ENCODE data around the gene CYB5R3. TPM values are rescaled to one million over a fixed set of nuclear protein-coding genes. Genes with fewer than 3 reads are reported as not detected.

CYB5R3 gene
- total RNA-seq, 1 donor from 2014 or later: 105 TPM

DNA sequence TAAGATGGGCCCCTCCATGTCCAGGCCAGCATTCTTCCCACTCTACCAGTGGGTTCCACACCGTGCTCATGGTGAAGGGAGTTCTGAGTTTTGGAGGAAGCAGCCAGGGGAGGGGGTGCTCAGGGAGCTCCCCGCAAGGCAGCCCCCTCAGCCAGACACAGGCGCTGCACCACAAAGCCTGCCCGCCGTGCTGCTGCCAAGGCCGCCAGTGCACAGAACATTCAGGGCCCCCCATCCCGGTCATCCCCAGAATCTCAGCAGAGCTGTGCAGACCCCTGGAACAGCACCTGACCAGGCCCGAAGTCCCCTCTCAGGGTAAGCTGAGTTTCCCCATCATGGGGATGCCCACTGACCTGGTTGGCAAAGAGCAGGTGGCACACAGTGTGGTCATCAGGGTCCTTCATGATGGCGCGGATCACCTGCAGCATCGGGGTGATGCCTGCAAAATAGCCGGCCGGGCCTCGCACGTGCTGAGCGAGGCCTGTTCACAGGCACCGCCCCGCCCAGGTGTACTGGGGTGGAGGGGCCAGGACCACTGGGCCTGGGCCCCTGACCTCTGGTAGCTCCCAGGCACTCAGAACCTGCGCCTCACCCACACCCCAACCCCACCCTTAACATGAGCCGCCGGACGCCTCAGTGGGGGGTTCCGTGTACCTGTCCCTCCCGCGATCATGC lies 22.1 kb downstream of the CYB5R3 start:
- no peak overlapping the region for H3K4me3 Mint-ChIP-seq

DNA sequence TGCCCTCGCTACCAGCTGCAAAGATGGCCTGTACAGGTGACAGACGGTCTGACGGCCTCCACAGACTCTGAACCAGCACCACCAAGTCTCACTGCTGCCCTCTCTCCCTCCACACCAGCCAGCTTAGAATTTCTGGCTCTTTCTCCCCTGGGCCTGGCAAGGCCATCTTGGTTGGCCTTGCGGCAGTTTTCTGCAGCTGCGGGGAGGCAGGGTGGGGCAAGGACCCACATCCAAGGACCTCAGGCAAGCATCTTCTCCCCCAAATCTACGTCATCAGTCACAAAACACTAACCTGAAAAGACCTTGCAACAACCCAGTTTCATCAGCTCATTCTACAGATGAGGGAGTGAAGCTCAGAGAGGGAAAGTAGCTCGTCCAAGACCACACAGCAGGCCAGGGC lies 22.8 kb downstream of the CYB5R3 start:
- no peaks in the 10 kb centered on the region for H3K9me3 Mint-ChIP-seq
- no peak for DNase-seq (ENCODE audit: low read depth, low spot score)

More for the DNA sequence above, 22.1 kb downstream of the CYB5R3 start:
- TF ChIP-seq, protein P1, sequence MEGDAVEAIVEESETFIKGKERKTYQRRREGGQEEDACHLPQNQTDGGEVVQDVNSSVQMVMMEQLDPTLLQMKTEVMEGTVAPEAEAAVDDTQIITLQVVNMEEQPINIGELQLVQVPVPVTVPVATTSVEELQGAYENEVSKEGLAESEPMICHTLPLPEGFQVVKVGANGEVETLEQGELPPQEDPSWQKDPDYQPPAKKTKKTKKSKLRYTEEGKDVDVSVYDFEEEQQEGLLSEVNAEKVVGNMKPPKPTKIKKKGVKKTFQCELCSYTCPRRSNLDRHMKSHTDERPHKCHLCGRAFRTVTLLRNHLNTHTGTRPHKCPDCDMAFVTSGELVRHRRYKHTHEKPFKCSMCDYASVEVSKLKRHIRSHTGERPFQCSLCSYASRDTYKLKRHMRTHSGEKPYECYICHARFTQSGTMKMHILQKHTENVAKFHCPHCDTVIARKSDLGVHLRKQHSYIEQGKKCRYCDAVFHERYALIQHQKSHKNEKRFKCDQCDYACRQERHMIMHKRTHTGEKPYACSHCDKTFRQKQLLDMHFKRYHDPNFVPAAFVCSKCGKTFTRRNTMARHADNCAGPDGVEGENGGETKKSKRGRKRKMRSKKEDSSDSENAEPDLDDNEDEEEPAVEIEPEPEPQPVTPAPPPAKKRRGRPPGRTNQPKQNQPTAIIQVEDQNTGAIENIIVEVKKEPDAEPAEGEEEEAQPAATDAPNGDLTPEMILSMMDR (conservative IDR thresholded peaks at IDR 0.05): no peak
- DNase-seq (ENCODE audit: low read depth, low spot score): no peak
- H3K27me3 Mint-ChIP-seq (ENCODE audit: low read depth): no peaks in the 10 kb centered on the region
- H3K27ac Mint-ChIP-seq (ENCODE audit: unreplicated experiment): no peak overlapping the region
- no peaks in the 10 kb centered on the region for H3K4me1 Mint-ChIP-seq
- H3K9me3 Mint-ChIP-seq: no peaks in the 10 kb centered on the region
- H3K36me3 Mint-ChIP-seq (ENCODE audit: low read depth): no peaks in the 10 kb centered on the region

DNA sequence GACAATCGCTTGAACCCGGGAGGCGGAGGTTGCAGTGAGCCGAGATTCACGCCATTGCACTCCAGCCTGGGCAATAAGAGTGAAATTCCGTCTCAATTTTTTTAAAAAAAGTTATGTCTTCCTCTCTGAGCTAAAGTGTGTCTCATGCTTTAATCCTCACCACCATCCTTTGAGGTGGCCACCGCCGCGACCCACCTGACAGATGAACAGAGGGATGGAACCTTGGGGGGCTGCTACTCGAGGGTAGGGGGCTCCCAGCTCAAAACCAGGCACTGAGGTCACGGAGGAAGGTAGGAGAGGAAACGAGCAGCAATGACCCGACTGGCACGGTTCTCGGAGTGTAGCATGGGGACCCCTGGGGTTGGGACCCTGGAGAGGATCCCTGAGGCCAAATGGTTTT lies 23.8 kb downstream of the CYB5R3 start:
- Mint-ChIP-seq H3K4me1 (peaks cover 5% of the 10 kb centered on the region), H3K27me3 (ENCODE audit: low read depth) (peaks cover 4% of the 10 kb centered on the region), H3K36me3 (ENCODE audit: low read depth) (peaks cover 4% of the 10 kb centered on the region), H3K27ac (ENCODE audit: unreplicated experiment) (no peak overlapping the region), H3K9me3 (no peaks in the 10 kb centered on the region), H3K4me3 (no peak overlapping the region)
- TF ChIP-seq, protein P1 (conservative IDR thresholded peaks at IDR 0.05): no peak
- DNase-seq (ENCODE audit: low read depth, low spot score): no peak

More for the DNA sequence above, 22.8 kb downstream of the CYB5R3 start:
- Mint-ChIP-seq H3K4me1 (peaks cover 3% of the 10 kb centered on the region), H3K36me3 (ENCODE audit: low read depth) (peaks cover 2% of the 10 kb centered on the region), H3K4me3 (no peak overlapping the region), H3K27me3 (ENCODE audit: low read depth) (peaks cover 2% of the 10 kb centered on the region), H3K27ac (ENCODE audit: unreplicated experiment) (no peak overlapping the region)
- TF ChIP-seq, protein P1 (conservative IDR thresholded peaks at IDR 0.05): no peak

DNA sequence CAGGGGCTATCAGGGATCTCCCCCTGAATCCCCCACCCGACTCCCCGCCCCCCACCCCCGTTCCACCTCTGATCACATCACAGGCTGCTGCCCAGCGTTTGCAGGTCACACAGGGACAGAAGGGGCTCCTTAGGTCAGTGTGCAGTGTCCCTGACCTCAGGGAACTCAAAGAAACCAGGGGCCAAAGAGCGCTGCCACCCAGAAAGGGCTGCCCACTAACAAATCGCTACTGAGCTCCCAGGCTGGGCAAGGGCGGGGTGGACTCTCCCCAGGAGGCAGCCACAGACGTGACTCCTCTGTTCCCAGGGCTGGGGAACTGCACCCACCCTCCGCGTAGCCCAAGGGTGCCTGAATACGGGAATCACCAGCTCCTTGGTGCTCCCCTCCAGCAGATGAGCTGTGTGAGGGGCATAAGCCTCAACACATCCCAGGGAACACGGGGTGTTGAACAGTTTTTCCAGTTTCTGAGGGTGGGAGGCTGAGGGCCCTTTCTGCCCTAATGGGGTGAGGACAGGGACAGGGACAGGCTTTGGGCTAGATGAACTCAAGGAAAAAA lies 24.6 kb downstream of the CYB5R3 start:
- Mint-ChIP-seq H3K9me3 (no peaks in the 10 kb centered on the region), H3K4me1 (peaks cover 5% of the 10 kb centered on the region), H3K27me3 (ENCODE audit: low read depth) (peaks cover 4% of the 10 kb centered on the region), H3K4me3 (no peak overlapping the region), H3K27ac (ENCODE audit: unreplicated experiment) (no peak overlapping the region), H3K36me3 (ENCODE audit: low read depth) (peaks cover 4% of the 10 kb centered on the region)
- no peak for DNase-seq (ENCODE audit: low read depth, low spot score)
- TF ChIP-seq, protein P1 (conservative IDR thresholded peaks at IDR 0.05): no peak

DNA sequence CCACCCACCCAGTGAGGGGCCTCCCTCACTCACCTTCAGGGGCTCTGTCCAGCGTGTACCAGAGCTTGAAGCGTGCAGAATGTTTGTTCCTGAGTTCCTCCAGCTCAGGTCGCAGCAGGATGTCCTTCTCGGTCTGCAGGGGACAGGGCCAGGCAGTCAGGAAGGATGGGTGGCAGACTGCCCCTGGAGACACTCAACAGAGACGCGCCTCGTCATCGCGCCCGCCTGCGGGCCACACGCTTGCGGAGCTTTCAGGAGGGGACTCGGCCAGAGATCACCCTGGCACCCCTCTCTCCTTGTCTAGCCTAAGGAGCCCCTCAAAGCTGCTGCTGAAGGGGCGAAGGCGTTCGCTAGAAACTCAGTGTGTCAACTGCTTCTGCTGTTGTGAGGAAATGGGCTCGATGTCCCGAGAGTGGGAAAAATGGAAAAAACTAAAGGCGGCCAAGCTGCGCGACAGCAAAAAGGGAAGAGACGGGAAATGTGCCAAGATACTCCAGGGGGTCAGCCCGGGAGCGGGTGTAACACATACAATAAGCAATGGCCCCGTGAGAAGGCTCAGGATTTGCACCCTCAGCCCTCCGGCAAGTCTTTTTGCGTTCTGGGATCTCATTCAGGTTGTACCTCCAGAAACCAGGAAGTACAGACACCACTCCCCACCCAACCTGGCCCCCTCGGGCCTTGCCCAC lies 25.3 kb downstream of the CYB5R3 start:
- no peak for DNase-seq (ENCODE audit: low read depth, low spot score)
- TF ChIP-seq, protein P1 (conservative IDR thresholded peaks at IDR 0.05): no peak
- H3K27me3 Mint-ChIP-seq (ENCODE audit: low read depth): peaks cover 4% of the 10 kb centered on the region
- peaks cover 4% of the 10 kb centered on the region for H3K36me3 Mint-ChIP-seq (ENCODE audit: low read depth)
- no peak overlapping the region for H3K4me3 Mint-ChIP-seq
- H3K27ac Mint-ChIP-seq (ENCODE audit: unreplicated experiment): no peak overlapping the region
- no peaks in the 10 kb centered on the region for H3K9me3 Mint-ChIP-seq
- H3K4me1 Mint-ChIP-seq: peaks cover 5% of the 10 kb centered on the region

All from neural crest cell (in vitro differentiated cells).